GM18873 (cell line): ENCODE data around the gene GAB2.

Experiments
- ATAC-seq: cut with Tn5 transposase; IDR thresholded peaks from one replicate; pipeline ENCODE4 v1.9.1; 2021; ENCODE audit warnings: mild to moderate bottlenecking, moderate library complexity, moderate number of reproducible peaks; ENCODE audit not compliant: unreplicated experiment, low FRiP score

The GAB2 gene

DNA sequence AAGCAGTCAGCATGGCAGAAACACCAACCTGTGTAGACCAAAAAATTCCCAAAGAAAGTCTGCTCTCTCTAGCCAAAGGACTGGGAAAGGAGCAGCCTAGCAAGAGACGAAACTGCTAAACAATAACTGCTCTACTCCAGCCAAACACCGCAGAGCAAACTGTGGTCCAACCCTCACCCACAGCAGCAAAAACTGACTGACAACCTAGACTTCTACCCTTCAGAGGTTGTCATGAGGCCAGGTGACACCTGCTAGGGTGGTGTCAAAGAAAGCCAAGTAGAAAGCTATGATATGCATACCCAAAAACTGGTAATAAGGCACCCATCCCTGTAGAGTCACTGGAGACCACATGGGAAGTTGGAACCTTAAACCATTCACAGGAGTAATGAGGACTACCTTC is 11.8 kb downstream of the GAB2 start:
- ATAC-seq = no peak

DNA sequence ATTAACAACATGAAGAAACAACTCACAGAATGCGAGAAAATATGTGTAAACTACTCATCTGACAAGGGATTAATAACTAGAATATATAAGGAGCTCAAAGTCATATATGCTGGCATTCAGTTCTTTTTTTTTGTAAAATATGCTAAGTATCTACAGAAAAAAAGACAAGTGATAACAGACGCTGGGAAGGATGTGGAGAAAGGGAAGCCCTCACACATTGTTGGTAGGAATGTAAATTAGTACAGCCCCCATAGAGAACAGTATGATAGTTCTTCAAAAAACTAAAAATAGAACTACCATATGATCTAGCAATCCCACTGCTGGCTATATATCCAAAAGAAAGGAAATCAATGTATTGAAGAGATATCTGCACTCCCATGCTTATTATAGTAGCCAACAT is 13.8 kb downstream of the GAB2 start:
- ATAC-seq = no peak

DNA sequence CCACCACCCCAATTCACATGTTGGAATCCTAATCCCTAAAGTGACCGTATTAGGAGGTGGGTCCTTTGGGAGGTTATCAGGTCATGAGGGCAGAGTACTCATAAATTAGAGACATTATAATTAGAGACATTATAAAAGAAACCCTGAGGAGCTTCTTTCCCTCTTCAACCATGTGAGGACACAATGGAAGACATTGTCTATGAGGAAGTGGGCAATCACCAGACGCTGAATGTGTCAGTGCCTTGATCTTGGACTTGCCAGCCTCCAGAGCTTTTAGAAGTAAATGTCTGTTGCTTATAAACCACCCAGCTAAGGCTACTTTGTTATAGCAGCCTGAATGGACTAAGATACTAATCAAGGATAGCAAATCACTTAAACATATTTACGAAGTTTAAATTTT is 14.8 kb downstream of the GAB2 start:
- ATAC-seq = no peak

DNA sequence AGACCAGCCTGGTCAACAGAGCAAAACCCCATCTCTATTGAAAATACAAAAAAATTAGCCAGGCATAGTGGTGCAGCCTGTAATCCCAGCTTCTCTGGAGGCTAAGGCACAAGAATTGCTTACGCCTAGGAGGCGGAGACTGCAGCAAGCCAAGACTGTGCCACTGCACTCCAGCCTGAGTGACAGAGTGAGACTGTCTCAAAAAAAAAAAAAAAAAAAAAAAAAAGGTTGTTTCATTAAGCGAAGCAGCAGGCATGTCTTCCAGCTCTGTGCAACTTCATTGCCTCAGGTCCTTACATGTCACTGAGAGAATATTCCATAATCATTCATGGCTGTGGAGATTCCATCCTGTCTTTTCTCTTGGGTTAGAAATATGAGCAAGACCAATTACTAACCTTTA is 16.9 kb downstream of the GAB2 start:
- no peak for ATAC-seq

DNA sequence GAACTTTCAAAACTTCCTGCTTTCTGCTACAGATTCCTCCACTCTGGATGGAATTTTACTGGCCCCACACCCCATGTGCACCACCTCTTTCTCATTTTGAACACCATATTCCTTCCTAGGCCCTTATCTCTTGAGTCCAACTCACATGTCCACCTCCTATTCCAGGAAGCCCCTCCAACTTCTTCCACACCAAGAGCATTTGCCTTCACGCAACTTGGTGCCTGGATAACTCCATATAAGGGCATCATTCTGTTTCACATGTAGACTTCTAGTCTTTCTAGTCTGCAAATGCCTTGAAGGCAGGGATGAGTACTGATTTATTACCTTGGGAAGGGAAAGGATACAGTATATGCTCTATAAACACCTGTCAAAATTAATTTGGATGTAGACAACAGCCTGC is 17.5 kb downstream of the GAB2 start:
- no peak for ATAC-seq

DNA sequence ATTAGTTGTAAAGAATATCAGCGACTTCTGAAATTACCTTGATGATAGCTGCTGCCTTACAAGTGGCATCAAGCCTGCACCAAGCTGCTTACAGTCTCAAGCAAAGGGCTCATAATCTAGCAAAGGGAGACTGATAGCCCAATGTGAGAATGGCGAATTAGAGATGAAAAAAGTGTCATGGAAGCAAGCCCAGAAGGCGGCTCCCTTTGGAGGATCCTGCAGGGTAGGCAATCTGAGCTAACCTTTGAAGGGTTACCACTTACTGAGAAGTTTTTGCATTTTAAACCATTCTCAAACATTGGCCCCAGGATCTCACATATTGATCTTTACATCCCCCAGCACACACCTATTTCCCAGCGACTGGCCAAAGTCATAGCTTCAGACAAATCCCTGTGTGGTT is 18.5 kb downstream of the GAB2 start:
- ATAC-seq = no peak

DNA sequence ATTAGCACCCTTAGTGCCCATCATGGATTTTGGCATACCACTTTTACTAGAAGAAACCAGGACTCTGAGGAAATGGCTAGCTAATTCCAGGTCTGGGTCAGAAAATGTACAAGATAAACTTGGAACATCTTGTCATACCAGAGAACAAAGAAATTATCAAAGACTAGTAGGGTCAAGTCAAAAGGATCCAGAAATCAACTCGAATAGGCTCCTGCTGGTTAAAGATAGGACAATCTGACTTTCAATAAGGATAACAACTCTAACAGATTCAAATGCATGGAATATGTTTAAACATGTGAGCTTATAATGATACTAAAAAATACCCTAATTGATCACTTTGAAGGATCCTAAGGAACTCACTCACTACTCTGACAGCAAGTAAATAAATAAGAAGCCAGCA is 18.9 kb downstream of the GAB2 start:
- no peak for ATAC-seq

DNA sequence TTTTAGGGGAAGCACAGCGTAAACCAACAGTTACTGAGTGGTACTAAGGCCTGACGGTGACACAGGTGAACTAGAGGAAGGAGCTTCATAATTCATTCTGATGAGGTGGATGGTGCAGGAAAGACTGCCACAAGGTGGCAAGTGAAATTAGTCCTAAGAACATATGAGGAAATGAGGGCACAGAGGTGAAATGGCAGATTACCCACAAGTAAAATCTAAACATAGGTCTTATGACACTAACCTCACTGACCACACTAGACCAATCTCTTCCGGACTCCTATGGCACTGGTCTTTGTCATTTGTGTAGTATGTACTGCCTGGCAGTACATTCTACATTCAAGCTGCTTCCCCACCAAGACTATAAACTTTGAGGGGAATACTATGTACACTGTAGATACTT is 20.2 kb downstream of the GAB2 start:
- peak; percentile 52 for ATAC-seq

DNA sequence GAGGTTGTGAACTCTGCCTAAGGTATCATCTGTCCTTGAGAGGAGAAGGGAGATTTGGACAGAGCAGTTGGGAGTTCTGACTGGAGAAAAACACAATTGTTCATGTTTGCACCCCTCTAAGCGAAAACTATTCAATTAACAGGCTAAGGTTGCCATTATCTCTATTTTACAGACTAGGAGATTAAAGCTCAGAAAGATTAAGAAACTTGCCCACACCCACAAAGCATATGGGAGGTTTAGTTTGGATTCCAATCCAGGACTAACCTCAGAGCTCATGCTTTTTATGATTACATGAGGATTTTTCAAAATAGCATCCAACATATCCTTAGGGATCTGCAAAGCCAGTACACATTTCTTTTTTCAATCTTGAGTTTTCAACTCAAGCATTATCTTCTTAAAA is 22.0 kb downstream of the GAB2 start:
- no peak for ATAC-seq

DNA sequence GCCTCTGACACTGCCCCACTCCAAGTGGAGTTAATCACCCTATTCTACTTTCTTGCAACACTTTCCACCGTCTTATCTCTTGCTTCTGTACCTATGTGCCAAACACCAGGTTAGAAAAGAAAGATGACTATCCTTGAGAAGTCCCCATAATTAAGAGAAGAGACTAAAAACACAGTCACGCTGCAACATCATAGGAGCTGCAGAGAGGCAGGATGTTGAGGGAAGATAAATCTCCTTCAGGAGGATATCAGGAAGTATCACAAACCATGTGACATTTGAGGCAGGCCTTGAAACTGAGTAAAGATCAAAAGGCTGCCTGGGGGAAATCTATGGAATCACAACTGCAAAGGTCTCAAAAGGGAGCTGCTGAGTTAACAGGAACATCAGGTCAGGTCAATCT is 24.8 kb downstream of the GAB2 start:
- ATAC-seq = no peak

DNA sequence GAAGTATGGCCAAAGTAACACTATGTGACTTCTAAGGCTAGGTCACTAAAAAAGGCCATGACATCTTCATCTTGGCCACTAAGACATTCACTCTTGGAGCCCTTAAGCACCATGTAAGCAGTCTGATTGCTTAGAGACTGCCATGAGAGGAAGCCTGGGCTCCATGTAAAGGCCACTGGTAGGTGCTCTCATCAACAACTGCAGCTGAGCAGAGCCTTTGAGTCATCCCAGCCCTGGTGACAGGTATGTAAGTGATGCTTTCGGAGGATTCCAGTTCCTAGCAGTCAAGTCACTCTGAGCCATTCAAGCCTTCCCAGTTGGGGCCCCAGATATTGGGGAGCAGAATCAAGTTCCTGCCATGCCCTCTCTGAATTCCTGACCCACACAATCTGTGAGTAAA is 26.2 kb downstream of the GAB2 start:
- no peak for ATAC-seq

DNA sequence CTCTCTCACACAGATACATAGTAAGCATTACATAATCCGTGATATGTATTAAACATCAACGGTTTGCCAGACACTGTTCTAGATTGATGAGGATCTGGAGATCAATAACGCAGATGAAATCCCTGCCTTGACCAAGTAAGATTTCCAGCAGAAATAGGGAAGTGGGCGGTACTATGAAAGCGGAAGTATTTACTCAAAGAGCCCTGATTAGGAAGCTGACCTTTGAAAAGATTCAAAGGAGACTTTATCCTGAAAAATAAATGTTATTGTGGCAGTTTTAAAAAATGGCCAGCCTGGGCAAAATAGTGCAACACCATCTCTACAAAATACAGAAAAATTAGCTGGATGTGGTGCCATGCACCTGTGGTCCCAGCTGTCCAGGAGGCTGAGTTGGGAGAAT is 26.8 kb downstream of the GAB2 start:
- no peak for ATAC-seq

DNA sequence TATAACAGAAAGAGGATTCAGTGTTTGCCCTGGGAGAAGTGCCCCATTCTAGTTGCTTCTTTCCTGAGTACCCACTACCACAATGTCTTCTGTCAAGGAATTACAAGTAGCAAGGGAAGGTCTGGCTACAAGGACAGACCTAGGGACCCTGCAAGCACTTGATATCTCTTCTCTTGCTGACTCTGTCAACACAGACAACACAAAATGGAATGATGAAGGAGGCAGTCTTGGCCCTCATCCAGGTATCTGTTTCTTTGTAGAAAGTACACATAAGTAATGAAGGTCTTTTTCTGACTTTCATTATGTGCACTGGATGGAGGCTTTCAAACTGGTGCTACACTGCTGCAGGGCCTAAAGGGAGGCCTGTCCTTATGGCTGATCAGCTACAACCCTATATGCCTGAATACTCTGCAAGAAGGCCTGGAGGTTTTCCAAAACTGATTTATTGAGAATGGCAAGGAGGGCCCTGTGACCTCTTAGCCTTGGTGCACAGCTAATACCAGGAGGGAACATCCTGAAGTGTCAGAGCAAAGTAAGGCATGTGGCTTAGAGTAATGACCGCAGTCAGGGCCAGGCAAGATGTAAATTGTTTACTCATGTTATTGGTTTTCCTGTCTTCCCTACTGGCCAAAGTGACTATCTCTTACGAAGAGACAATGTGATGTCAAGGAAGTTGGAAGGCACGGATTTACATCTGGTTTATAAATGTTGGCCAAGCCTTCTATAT is 31.2 kb downstream of the GAB2 start:
- ATAC-seq = no peak

DNA sequence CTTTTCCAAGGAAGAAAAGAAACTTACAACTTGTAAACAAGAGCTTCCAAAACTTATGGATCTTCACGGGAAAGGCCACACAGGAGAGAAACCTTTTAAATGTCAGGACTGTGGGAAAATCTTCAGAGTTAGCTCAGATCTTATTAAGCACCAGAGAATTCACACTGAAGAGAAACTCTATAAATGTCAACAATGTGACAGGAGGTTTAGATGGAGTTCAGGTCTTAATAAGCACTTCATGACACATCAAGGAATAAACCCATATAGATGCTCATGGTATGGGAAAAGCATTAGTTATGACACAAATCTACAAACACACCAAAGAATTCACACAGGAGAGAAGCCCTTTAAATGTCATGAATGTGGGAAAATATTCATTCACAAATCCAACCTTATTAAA is 32.4 kb downstream of the GAB2 start:
- no peak for ATAC-seq

DNA sequence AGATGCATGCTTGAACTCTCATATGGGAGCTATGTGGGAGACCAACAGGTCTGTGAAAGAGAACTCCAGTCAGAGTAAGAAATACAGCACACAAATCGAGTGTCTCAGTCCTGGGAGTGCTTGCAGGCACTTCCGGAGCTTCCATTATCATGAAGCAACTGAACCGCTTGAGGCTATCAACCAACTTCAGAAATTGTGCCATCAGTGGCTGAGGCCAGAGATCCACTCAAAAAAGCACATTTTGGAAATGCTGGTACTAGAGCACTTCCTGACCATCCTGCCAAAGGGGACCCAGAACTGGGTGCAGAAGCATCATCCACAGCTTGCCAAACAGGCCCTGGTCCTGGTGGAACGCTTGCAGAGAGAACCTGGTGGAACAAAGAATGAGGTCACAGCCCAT is 33.4 kb downstream of the GAB2 start:
- ATAC-seq = no peak

DNA sequence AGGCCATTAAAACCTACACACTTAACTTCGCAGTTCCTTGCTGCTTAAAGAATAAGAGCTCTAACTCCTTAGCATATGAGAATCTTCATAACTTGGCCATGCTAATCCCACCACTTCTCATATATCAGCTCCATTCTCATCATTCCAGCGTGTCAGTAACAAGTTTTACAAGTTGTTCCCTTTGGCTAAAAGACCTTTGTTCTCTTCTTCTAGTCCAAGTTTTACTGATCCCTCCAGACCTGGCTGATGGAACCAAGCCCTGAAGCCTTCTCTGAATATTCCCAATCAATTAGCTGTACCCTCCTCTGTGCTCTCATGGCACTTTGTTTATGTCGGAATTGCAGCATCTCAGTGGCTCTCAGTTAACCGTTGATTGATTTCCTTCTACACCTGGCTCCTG is 35.8 kb downstream of the GAB2 start:
- no peak for ATAC-seq

DNA sequence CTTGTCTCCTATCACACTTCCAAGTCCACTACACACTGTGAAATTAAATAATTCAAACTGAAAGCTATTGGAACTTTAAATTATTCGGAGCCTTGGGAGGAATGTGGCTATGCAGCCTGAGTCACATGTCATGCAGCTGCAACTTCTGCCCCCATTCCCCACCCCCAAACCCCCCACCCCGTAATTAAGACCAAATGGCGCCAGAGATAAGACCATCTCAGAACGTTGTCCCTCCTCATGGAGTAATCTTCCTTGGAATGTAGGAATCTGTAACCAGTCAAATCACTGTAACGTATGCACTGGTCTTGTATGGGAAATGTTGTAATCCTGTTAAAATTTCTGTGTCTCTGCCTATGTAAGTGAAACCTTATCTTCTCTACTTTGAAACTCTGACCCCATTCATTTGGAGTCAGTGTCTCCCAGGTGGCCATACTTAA is 37.0 kb downstream of the GAB2 start:
- no peak for ATAC-seq

DNA sequence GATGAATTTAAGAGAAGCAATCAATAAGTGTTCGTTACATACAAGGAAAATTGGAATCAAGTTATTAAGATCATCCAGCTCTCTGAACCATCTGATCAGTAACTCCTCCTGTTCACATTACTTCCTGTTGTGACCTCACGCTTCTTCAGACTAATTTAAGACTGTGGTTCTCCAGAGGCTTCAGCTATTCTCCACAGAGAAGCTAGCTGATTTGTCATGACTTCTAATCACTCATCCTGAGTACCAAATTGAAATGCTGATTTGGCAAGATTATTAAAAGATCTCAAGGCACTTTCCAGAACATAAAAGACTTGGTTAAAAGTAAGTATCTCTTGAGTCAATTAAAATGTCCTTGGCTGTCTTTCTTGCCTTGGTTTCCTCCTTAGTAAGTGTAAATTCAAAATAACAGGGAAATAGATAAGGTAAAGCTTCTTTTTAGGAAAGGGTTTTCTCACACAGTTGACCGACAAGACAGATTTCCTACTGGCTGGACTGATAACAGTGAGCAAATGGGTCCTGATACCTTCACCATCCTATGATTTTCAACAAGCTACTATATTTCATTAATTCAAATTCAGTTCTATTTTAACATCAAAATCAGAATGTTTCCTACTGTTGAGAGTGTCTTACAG is 38.5 kb downstream of the GAB2 start:
- ATAC-seq = no peak

DNA sequence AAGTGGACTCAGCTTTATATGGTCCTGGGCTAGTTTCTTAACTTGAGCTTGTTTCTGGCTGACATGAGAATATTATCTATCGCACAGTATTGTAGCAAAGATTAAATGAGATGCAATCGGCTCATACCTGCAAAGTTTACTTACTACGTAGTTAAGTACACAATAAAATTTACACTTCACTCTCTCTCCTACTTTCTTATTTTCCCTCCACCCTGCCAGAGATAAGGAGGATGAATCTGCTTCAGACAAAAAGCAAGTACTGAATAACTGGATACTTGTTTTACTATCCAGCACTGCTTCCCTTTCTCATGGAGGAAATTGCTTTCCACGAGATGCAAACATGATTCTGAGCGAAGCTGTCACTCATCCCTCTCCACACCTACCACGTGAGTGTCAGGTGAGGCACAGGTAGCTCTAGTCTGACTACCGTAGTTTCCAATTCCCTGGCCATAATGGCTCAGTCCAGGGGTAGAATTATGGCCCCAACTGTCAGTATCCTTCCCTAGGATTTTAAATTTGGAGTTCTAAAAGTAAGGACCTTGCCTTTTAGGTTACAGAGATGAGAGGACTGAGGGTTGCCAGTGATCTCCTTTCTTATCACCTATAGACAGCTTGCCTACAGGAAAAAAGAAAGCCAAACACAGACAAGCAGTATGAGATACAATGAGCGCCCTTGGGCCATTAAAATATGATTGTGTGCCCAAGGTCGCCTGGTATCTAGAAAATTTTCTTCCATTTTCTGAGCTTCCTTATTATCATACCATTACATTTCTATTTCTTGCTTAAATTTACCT is 39.8 kb downstream of the GAB2 start:
- ATAC-seq = no peak

DNA sequence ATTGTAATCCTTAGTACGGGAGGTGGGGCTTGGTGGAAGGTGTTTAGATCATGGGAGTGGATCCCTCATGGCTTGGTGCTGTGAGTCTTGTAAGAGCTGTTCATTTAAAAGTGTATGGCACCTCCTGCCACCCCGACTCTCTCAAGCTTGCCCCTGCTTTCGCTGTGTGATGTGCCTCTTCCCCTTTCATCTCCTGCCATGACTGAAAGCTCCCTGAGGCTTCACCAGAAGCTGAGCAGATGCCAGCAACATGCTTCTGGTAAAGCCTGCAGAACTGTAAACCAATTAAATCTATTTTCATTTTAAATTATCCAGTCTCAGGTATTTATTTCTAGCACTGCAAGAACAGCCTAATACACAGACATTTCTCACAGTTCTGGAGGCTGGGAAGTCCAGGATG is 40.8 kb downstream of the GAB2 start:
- no peak for ATAC-seq

DNA sequence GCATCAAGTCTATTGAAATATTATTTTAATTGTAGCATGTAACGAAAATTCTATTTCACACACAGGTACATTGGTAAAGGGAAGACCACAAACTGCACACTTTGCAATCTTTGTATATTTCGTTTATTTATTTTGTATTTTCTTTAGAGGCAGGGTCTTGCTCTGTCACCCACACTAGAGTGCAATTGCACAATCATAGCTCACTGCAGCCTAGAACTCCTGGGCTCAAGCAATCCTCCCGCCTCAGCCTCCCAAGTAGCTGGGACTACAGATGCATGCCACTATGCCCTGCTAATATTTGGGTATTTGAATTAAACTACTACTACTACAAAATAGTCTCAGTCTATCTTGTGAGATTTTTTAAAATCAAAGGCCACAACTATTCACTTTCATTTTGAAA is 42.7 kb downstream of the GAB2 start:
- ATAC-seq = no peak

DNA sequence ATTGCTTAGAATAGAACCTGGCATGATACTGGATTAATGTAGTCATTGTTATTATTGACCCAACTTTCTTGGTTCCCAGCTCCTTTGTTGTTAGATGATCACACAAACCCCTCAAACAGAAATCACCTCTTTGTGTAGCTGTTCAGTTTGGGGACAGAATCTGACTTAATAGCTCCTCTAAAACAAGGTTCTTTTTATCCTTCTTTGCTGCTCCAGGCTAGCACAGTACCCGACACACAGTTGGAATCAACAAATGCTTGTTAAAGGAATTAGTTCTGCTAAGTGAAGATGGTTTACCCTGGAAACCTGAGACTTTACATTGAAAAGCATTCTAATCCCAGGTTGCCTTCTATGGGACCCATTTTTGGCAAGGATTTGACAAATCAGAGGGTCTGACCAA is 43.9 kb downstream of the GAB2 start:
- no peak for ATAC-seq
